HG02678 (cell line): Measurements from ENCODE around the gene CNBP.
"Not testable (repeated sequence)": the region's sequence is repeated elsewhere in the genome, so short reads cannot be mapped to it uniquely, and the experiment has no call there.

Source experiments
- ATAC-seq: cut with Tn5 transposase; IDR thresholded peaks from one replicate; pipeline ENCODE4 v1.9.1; 2021; ENCODE audit warnings: mild to moderate bottlenecking, moderate library complexity; ENCODE audit not compliant: unreplicated experiment

CNBP gene

GRCh38 chr3:129185783-129186182 is 2.1 kb upstream of the CNBP start:
- ATAC-seq, result no peak

GRCh38 chr3:129184784-129185542 is 1.3 kb upstream of the CNBP start:
- ATAC-seq, result not testable (repeated sequence)

- peak; percentile 5 for ATAC-seq
These were observed 631 bp upstream of the CNBP start for GRCh38 chr3:129184396-129184657.

GRCh38 chr3:129182390-129183185 is 1.1 kb downstream of the CNBP start:
- no peak for ATAC-seq

GRCh38 chr3:129181819-129182218 is 1.9 kb downstream of the CNBP start:
- no peak for ATAC-seq

- ATAC-seq, result no peak
These were observed 3.2 kb downstream of the CNBP start for GRCh38 chr3:129180461-129180860.

GRCh38 chr3:129176051-129176450 is 7.6 kb downstream of the CNBP start:
- ATAC-seq, result no peak

DNA sequence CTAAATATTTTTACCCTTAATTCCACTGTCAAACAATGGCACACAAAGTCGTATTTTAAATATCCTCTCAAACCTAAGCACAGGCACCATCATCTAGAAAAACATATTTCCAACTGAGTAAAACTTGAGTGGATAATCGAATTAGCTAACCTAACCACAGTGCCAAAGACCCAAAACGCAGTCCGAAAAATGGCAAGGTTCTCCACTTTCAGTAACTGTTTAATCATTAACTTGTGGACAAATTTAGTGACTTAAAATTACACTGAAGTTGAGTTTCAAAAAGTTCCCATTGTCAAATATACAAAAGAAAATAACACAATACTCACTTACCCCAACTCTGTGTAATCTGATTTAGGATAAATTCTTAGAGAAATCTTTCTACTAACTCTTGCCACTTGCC is 10.0 kb downstream of the CNBP start:
- ATAC-seq, result no peak

GRCh38 chr3:129173206-129173605 is 10.5 kb downstream of the CNBP start:
- no peak for ATAC-seq

- ATAC-seq, result no peak
These were observed 16.9 kb downstream of the CNBP start for GRCh38 chr3:129166579-129167332.

DNA sequence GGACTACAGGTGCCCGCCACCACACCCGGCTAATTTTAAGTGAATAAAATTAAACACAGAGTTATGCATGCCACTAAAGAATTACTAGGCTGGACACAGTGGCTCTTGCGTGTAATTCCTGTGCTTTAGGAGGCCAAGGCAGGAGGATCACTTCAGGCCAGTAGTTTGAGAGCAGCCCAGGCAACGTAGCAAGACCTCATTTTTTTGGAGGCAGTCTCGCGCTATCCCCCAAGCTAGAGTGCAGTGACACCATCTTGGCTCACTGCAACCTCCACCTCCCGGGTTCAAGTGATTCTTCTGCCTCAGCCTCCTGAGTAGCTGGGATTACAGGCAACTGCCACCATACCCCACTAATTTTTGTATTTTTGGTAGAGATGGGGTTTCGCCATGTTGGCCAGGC is 18.1 kb downstream of the CNBP start:
- ATAC-seq, result not testable (repeated sequence)

DNA sequence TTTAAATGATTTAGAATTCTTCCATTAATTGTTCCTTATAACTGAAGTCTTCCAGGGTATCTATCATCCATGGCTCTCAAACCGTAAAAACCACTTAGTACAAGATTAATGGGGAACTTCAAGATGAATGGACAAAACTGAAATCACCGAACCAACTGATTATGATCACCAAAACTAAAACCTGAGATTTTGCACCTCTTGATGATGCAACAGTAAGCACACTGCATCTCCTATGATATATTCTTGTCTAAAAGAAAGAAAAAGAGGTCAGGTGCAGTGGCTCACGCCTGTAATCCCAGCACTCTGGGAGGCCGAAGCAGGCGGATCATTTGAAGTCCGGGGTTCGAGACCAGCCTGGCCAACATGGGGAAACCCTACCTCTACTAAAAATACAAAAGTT is 19.2 kb downstream of the CNBP start:
- no peak for ATAC-seq

GRCh38 chr3:129162729-129163579 is 20.7 kb downstream of the CNBP start:
- ATAC-seq, result no peak

- ATAC-seq, result no peak
These were observed 21.8 kb downstream of the CNBP start for GRCh38 chr3:129161860-129162271.

- ATAC-seq, result peak; percentile 80
These were observed 22.5 kb downstream of the CNBP start, which contains the start of gene ISY1 for GRCh38 chr3:129160891-129161859. Gene ISY1 (minus strand): TSS chr3:129161063. CDS start chr3:129160975, 88 bp downstream.

- ATAC-seq, result no peak
These were observed 38.9 kb downstream of the CNBP start for GRCh38 chr3:129144786-129145185.

GRCh38 chr3:129141011-129141410 is 42.7 kb downstream of the CNBP start:
- ATAC-seq, result not testable (repeated sequence)

- no peak for ATAC-seq
These were observed 43.8 kb downstream of the CNBP start for GRCh38 chr3:129139911-129140310.

- not testable (repeated sequence) for ATAC-seq
These were observed 47.4 kb downstream of the CNBP start for GRCh38 chr3:129136275-129136674.
